Gastrocnemius medialis (tissue), 4 donors: ENCODE measurements around the gene LRCH1.

Experiments
- CTCF ChIP-seq, 5 experiments: fragments of 450-650 bp in 3 of 5; fragments of 200-600 bp in 2 of 5; sonication (generic) in 2 of 5; IDR thresholded peaks in 4 of 5; conservative IDR thresholded peaks in 1 of 5; 1 replicate in 4 of 5; 2 replicates in 1 of 5; pipeline ENCODE4 v1.5.1; 2016 to 2019; ENCODE audit warnings: antibody characterized with exemption in 5 of 5, mild to moderate bottlenecking in 3 of 5, moderate library complexity in 3 of 5
- POLR2A ChIP-seq, 2 donors: fragments of 450-650 bp; IDR thresholded peaks; one replicate each; pipeline ENCODE4 v1.6.1; 2017; ENCODE audit warnings: antibody characterized with exemption in 2 of 2, mild to moderate bottlenecking in 2 of 2, moderate library complexity in 2 of 2

- no peak for TF ChIP-seq CTCF (IDR thresholded peaks at IDR 0.05 in 4 of 5, conservative IDR thresholded peaks at IDR 0.05 in 1 of 5)
- TF ChIP-seq POLR2A (IDR thresholded peaks at IDR 0.05) = no peak
Measured at GRCh38 chr13:46648166-46648607, 95.2 kb downstream of the LRCH1 start.
